Fibroblast of lung (primary cell): ENCODE data around the gene REEP1. TPM values are rescaled to one million over a fixed set of nuclear protein-coding genes. Genes with fewer than 3 reads are reported as not detected.

Source experiments
- DNase-seq, 2 donors: peaks; one replicate each; pipeline versions ENCODE4 v3.0.0 to v3.0.0-alpha.2; 2010; ENCODE audit warnings: low read depth in 2 of 2
- H2AFZ ChIP-seq: 2 replicates; pipeline ENCODE4 v1.5.1; 2012; ENCODE audit warnings: low read length, control low read depth, inconsistent platforms
- H3K27ac ChIP-seq: 2 replicates; pipeline ENCODE4 v1.5.1; 2011; ENCODE audit warnings: low read length, control low read depth; ENCODE audit not compliant: insufficient read depth
- H3K27me3 ChIP-seq: 2 replicates; pipeline ENCODE4 v1.5.1; 2011; ENCODE audit warnings: mild to moderate bottlenecking, low read length; ENCODE audit not compliant: control insufficient read depth, insufficient read depth
- H3K36me3 ChIP-seq: 2 replicates; pipeline ENCODE4 v1.5.1; 2011; ENCODE audit warnings: low read length; ENCODE audit not compliant: control insufficient read depth, insufficient read depth
- H3K4me1 ChIP-seq: 2 replicates; pipeline ENCODE4 v1.5.1; 2011; ENCODE audit warnings: low read length; ENCODE audit not compliant: control insufficient read depth, insufficient read depth; ENCODE audit errors: extremely low read depth
- H3K4me2 ChIP-seq: 2 replicates; pipeline ENCODE4 v1.5.1; 2011; ENCODE audit warnings: low read length, control low read depth; ENCODE audit not compliant: insufficient read depth; ENCODE audit errors: extremely low read depth
- H3K4me3 ChIP-seq, 4 experiments: fragments of 200-600 bp in 1 of 4; sonication (generic) in 1 of 4; replicated peaks in 1 of 4; 2 replicates each; pipeline ENCODE4 v1.5.1; 2011 to 2016; ENCODE audit warnings: low read length in 4 of 4, low read depth in 3 of 4, mild to moderate bottlenecking in 3 of 4, control low read depth in 2 of 4, inconsistent platforms in 1 of 4, mixed read lengths in 1 of 4; ENCODE audit not compliant: insufficient read depth in 1 of 4; ENCODE audit errors: control extremely low read depth in 1 of 4
- H3K79me2 ChIP-seq: 2 replicates; pipeline ENCODE4 v1.5.1; 2012; ENCODE audit warnings: mild to moderate bottlenecking, low read length, inconsistent platforms; ENCODE audit not compliant: control insufficient read depth, insufficient read depth
- H3K9ac ChIP-seq: 2 replicates; pipeline ENCODE4 v1.5.1; 2011; ENCODE audit warnings: mild to moderate bottlenecking, low read length, control low read depth; ENCODE audit not compliant: insufficient read depth
- H3K9me3 ChIP-seq: 2 replicates; pipeline ENCODE4 v1.5.1; 2012; ENCODE audit warnings: low read depth, low read length; ENCODE audit not compliant: control insufficient read depth, insufficient read depth
- H4K20me1 ChIP-seq: 2 replicates; pipeline ENCODE4 v1.5.1; 2011; ENCODE audit warnings: low read length; ENCODE audit not compliant: control insufficient read depth, insufficient read depth; ENCODE audit errors: extremely low read depth
- EZH2 ChIP-seq: IDR thresholded peaks from 2 replicates; pipeline ENCODE4 v1.5.1; 2012; ENCODE audit warnings: low read length, control low read depth, mild to moderate bottlenecking; ENCODE audit errors: missing control alignments
- polyA plus RNA-seq, 2 donors: library from polyadenylated mRNA; depleted of rRNA in 1 of 2; stranded (reverse) in 1 of 2; unstranded in 1 of 2; fragments of >200 nt; gene quantifications; 2 replicates each; pipeline ENCODE4 v1.2.1, GENCODE V29; 2011 to 2012; ENCODE audit warnings: missing spikeins in 1 of 2
- total RNA-seq: library from RNA; depleted of rRNA; stranded (reverse); fragments of >200 nt; gene quantifications from 2 replicates; pipeline ENCODE4 v1.2.1, GENCODE V29; 2014
- TF ChIP-seq, protein P1 (sequence below), 2 donors: IDR thresholded peaks in 1 of 2; conservative IDR thresholded peaks in 1 of 2; 1 replicate in 1 of 2; 2 replicates in 1 of 2; pipeline ENCODE4 v1.5.1; 2011 to 2012; ENCODE audit warnings: low read length in 2 of 2, control low read depth in 1 of 2, inconsistent platforms in 1 of 2, low read depth in 1 of 2, mild to moderate bottlenecking in 1 of 2

Gene REEP1
- total and polyA plus RNA-seq, 2 donors (not counting 1 experiment from before 2014, with no cell fraction given): 0.02 TPM; not detected in 1

DNA sequence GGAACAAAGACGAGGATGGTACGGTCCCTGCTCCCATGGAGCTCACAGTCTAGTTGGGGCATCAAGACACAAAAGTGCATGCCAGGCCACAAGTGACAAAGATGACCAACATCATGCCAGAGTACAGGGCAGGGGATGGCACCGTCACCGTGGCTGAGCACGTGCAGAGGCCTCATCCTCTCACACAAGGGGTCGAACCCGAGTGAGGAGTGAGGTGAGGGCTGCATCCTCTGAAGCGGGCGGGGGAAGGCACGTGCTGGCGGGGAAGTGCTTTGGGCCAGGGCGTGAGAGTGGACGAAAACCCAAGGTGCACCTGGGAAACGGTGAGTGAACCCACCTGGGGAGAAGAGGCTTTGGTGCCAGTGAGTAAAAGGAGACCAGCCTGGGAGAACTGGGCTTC lies 97.2 kb downstream of the REEP1 start:
- Histone ChIP-seq H3K79me2 (no peaks in the 10 kb centered on the region), H3K9me3 (no peaks in the 10 kb centered on the region), H2AFZ (no peak overlapping the region), H4K20me1 (no peaks in the 10 kb centered on the region), H3K27ac (no peak overlapping the region), H3K4me3 (no peak overlapping the region), H3K27me3 (peaks cover 7% of the 10 kb centered on the region), H3K36me3 (no peaks in the 10 kb centered on the region), H3K9ac (no peak overlapping the region), H3K4me2 (no peak overlapping the region), H3K4me1 (no peaks in the 10 kb centered on the region)
- TF ChIP-seq EZH2: no peak
- TF ChIP-seq, protein P1, sequence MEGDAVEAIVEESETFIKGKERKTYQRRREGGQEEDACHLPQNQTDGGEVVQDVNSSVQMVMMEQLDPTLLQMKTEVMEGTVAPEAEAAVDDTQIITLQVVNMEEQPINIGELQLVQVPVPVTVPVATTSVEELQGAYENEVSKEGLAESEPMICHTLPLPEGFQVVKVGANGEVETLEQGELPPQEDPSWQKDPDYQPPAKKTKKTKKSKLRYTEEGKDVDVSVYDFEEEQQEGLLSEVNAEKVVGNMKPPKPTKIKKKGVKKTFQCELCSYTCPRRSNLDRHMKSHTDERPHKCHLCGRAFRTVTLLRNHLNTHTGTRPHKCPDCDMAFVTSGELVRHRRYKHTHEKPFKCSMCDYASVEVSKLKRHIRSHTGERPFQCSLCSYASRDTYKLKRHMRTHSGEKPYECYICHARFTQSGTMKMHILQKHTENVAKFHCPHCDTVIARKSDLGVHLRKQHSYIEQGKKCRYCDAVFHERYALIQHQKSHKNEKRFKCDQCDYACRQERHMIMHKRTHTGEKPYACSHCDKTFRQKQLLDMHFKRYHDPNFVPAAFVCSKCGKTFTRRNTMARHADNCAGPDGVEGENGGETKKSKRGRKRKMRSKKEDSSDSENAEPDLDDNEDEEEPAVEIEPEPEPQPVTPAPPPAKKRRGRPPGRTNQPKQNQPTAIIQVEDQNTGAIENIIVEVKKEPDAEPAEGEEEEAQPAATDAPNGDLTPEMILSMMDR (conservative IDR thresholded peaks at IDR 0.05 in 1 of 2, IDR thresholded peaks at IDR 0.05 in 1 of 2; ENCODE audit: low read depth in 1 of 2, low read length in 2 of 2): no peak
- no peak for DNase-seq

DNA sequence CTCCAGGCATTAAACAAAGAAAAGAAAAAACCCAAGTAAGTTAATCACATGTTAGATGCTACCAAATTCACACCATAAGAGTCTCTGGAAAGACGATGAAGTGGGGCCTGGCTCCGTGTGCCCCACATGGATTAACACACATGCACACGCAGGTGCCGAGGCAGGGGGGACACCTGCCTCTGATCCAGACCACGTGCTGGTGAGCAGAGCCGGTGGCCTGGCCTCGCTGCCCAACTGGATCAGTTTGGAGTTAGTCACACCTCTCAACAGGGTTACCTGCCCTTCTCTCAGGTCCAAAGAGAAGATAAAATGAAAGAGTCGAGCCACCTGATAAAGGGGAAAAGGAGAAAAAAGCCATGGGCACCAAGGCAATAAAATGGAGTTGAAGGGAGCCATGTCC lies 97.7 kb downstream of the REEP1 start:
- no peak overlapping the region for H2AFZ ChIP-seq
- H3K9ac ChIP-seq: no peak overlapping the region
- no peak for DNase-seq
- H3K4me2 ChIP-seq: no peak overlapping the region
- H4K20me1 ChIP-seq: no peaks in the 10 kb centered on the region
- H3K36me3 ChIP-seq: no peaks in the 10 kb centered on the region
- no peaks in the 10 kb centered on the region for H3K9me3 ChIP-seq
- H3K27me3 ChIP-seq: peaks cover 7% of the 10 kb centered on the region
- no peak overlapping the region for H3K4me3 ChIP-seq
- H3K79me2 ChIP-seq: no peaks in the 10 kb centered on the region
- H3K27ac ChIP-seq: no peak overlapping the region
- no peaks in the 10 kb centered on the region for H3K4me1 ChIP-seq
- TF ChIP-seq, protein P1 (conservative IDR thresholded peaks at IDR 0.05 in 1 of 2, IDR thresholded peaks at IDR 0.05 in 1 of 2; ENCODE audit: low read depth in 1 of 2, low read length in 2 of 2): no peak
- no peak for TF ChIP-seq EZH2

DNA sequence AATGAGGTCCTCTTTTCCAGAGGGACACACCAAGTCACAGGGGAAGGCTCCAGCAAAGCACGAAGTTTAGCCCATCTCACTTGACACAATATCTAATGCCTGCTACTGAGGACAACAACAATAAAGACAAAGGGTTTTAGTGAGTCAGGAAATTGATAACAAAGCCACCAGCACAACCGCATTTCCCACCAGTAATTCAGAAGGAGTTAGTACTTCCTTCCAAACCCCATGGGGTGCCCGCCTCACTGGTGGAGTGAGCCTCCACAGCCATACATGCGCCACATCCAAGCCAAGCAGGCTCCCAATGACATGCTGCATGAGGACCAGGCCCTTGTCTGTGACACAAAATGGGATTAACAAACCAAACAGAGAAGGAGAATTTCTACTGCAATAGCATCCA lies 98.1 kb downstream of the REEP1 start:
- H2AFZ ChIP-seq: no peak overlapping the region
- no peaks in the 10 kb centered on the region for H3K9me3 ChIP-seq
- H3K79me2 ChIP-seq: no peaks in the 10 kb centered on the region
- no peaks in the 10 kb centered on the region for H3K4me1 ChIP-seq
- no peaks in the 10 kb centered on the region for H4K20me1 ChIP-seq
- no peak overlapping the region for H3K4me3 ChIP-seq
- H3K4me2 ChIP-seq: no peak overlapping the region
- DNase-seq: no peak
- no peak overlapping the region for H3K27ac ChIP-seq
- no peak overlapping the region for H3K9ac ChIP-seq
- TF ChIP-seq, protein P1 (conservative IDR thresholded peaks at IDR 0.05 in 1 of 2, IDR thresholded peaks at IDR 0.05 in 1 of 2; ENCODE audit: low read depth in 1 of 2, low read length in 2 of 2): no peak
- no peak for TF ChIP-seq EZH2
- no peaks in the 10 kb centered on the region for H3K36me3 ChIP-seq
- H3K27me3 ChIP-seq: peaks cover 7% of the 10 kb centered on the region
